IMR-90 (cell line): ENCODE measurements around the gene PLA2G4E. TPM values are rescaled to one million over a fixed set of nuclear protein-coding genes. Genes with fewer than 3 reads are reported as not detected.

Experiments used
- ATAC-seq: fragments of 200-7000 bp; cut with Tn5 transposase; 2 replicates; pipeline ENCODE4 v1.9.1; 2020; ENCODE audit warnings: low read depth, mild to moderate bottlenecking, moderate library complexity
- BruUV-seq: library from RNA; stranded (reverse); fragments of 400-500 nt; replicated peaks from 2 replicates; lab custom pipeline; 2021; lab: Mats Ljungman, UMichigan
- CTCF ChIA-PET: fragments of 300-600 bp; formaldehyde crosslinking; extraction: SDS; loops from one replicate; lab custom pipeline; 2021; ENCODE audit warnings: antibody characterized with exemption; lab: Yijun Ruan, JAX
- POLR2A ChIA-PET: fragments of 300-600 bp; sonication (Branson Sonifier 250); formaldehyde crosslinking; loops from one replicate; lab custom pipeline; 2022; ENCODE audit warnings: antibody characterized with exemption; ENCODE audit not compliant: unreplicated experiment; lab: Charles Lee
- DNase-seq: peaks from one replicate; pipeline ENCODE4 v3.0.0; 2013
- H2AFZ ChIP-seq: replicated peaks from 2 replicates; pipeline ENCODE3; 2013; ENCODE audit warnings: low read length, mild to moderate bottlenecking; ENCODE audit not compliant: poor library complexity
- H2AK5ac ChIP-seq: 2 replicates; pipeline ENCODE4 v1.6.1; 2013; ENCODE audit warnings: low read depth, low read length, inconsistent platforms
- H2AK9ac ChIP-seq: replicated peaks from 2 replicates; pipeline ENCODE3; 2013; ENCODE audit warnings: mild to moderate bottlenecking, low read depth, low read length, moderate library complexity; ENCODE audit not compliant: poor library complexity
- H2BK120ac ChIP-seq: 2 replicates; pipeline ENCODE4 v1.6.1; 2013; ENCODE audit warnings: low read depth, low read length, inconsistent platforms
- H2BK15ac ChIP-seq: 3 replicates; pipeline ENCODE4 v1.6.1; 2013; ENCODE audit warnings: low read depth, low read length, inconsistent platforms
- H2BK20ac ChIP-seq: 2 replicates; pipeline ENCODE4 v1.6.1; 2013; ENCODE audit warnings: low read depth, mild to moderate bottlenecking, inconsistent platforms, low read length, moderate library complexity
- H2BK5ac ChIP-seq: 2 replicates; pipeline ENCODE4 v1.6.1; 2013; ENCODE audit warnings: mild to moderate bottlenecking, low read depth, low read length, inconsistent platforms; ENCODE audit not compliant: poor library complexity, severe bottlenecking
- H3K14ac ChIP-seq: replicated peaks from 2 replicates; pipeline ENCODE4 v1.6.1; 2013; ENCODE audit warnings: low read depth, low read length, inconsistent platforms
- H3K18ac ChIP-seq: 2 replicates; pipeline ENCODE4 v1.6.1; 2013; ENCODE audit warnings: low read depth, low read length, control low read depth
- H3K23ac ChIP-seq: 2 replicates; pipeline ENCODE4 v1.6.1; 2013; ENCODE audit warnings: low read depth, low read length, inconsistent platforms
- H3K27ac ChIP-seq: 2 replicates; pipeline ENCODE4 v1.5.1; 2013; ENCODE audit warnings: mild to moderate bottlenecking, control low read depth, low read length; ENCODE audit not compliant: insufficient read depth
- H3K27me3 ChIP-seq: 2 replicates; pipeline ENCODE4 v1.6.1; 2013; ENCODE audit warnings: low read length; ENCODE audit not compliant: control insufficient read depth, insufficient read depth
- H3K36me3 ChIP-seq: 2 replicates; pipeline ENCODE4 v1.6.1; 2013; ENCODE audit warnings: low read length, mixed read lengths; ENCODE audit not compliant: control insufficient read depth, insufficient read depth
- H3K4ac ChIP-seq: 2 replicates; pipeline ENCODE4 v1.6.1; 2013; ENCODE audit warnings: low read depth, low read length, inconsistent platforms
- H3K4me1 ChIP-seq: 2 replicates; pipeline ENCODE4 v1.6.1; 2013; ENCODE audit warnings: low read length, mixed read lengths; ENCODE audit not compliant: control insufficient read depth, insufficient read depth
- H3K4me2 ChIP-seq: 2 replicates; pipeline ENCODE4 v1.6.1; 2013; ENCODE audit warnings: low read depth, mild to moderate bottlenecking, control low read depth, low read length, moderate library complexity
- H3K4me3 ChIP-seq: 2 replicates; pipeline ENCODE4 v1.5.1; 2013; ENCODE audit warnings: low read depth, mild to moderate bottlenecking, control low read depth, low read length, moderate library complexity; ENCODE audit not compliant: insufficient read depth
- H3K56ac ChIP-seq: 2 replicates; pipeline ENCODE4 v1.6.1; 2013; ENCODE audit warnings: low read length, inconsistent platforms; ENCODE audit not compliant: insufficient read depth; ENCODE audit errors: extremely low read depth
- H3K79me1 ChIP-seq, 2 experiments: 2 replicates each; pipeline ENCODE4 v1.6.1; 2013; ENCODE audit warnings: low read length in 2 of 2, inconsistent platforms in 1 of 2, low read depth in 1 of 2
- H3K9ac ChIP-seq: 2 replicates; pipeline ENCODE4 v1.6.1; 2013; ENCODE audit warnings: low read depth, low read length, control low read depth
- H3K9me1 ChIP-seq: 2 replicates; pipeline ENCODE4 v1.6.1; 2013; ENCODE audit warnings: low read length, inconsistent platforms; ENCODE audit not compliant: insufficient read depth
- H3K9me3 ChIP-seq: 2 replicates; pipeline ENCODE4 v1.6.1; 2013; ENCODE audit warnings: low read length; ENCODE audit not compliant: control insufficient read depth, insufficient read depth
- H4K20me1 ChIP-seq: 2 replicates; pipeline ENCODE4 v1.6.1; 2013; ENCODE audit warnings: low read length, inconsistent platforms; ENCODE audit not compliant: insufficient read depth
- H4K5ac ChIP-seq: 2 replicates; pipeline ENCODE4 v1.6.1; 2013; ENCODE audit warnings: mild to moderate bottlenecking, low read depth, low read length, control low read depth
- H4K8ac ChIP-seq, 2 experiments: 2 replicates each; pipeline ENCODE4 v1.6.1; 2013; ENCODE audit warnings: low read depth in 2 of 2, low read length in 2 of 2, control low read depth in 1 of 2, inconsistent platforms in 1 of 2
- H4K91ac ChIP-seq: 2 replicates; pipeline ENCODE4 v1.6.1; 2013; ENCODE audit warnings: low read depth, low read length, inconsistent platforms; ENCODE audit not compliant: insufficient read depth
- CEBPB ChIP-seq: IDR thresholded peaks from 2 replicates; pipeline ENCODE4 v1.6.1; 2012; ENCODE audit warnings: low read depth, low read length, improper control_type of control experiment
- ELK1 ChIP-seq: fragments of 150-350 bp; IDR thresholded peaks from 2 replicates; pipeline ENCODE4 v1.6.1; 2016; ENCODE audit warnings: low read depth, mild to moderate bottlenecking, low read length, moderate library complexity, borderline replicate concordance
- MAZ ChIP-seq: IDR thresholded peaks from 2 replicates; pipeline ENCODE4 v1.6.1; 2012; ENCODE audit warnings: low read depth, mild to moderate bottlenecking, low read length, improper control_type of control experiment, moderate library complexity, borderline replicate concordance
- POLR2A ChIP-seq: IDR thresholded peaks from 2 replicates; pipeline ENCODE4 v1.6.1; 2012; ENCODE audit warnings: mild to moderate bottlenecking, low read depth, low read length
- SMC3 ChIP-seq: fragments of 150-350 bp; IDR thresholded peaks from 2 replicates; pipeline ENCODE4 v1.6.1; 2016; ENCODE audit warnings: low read depth, mild to moderate bottlenecking, antibody characterized with exemption, low read length, moderate library complexity
- USF2 ChIP-seq: fragments of 150-350 bp; IDR thresholded peaks from 2 replicates; pipeline ENCODE4 v1.6.1; 2017; ENCODE audit warnings: mild to moderate bottlenecking, antibody characterized with exemption, low read length, low read depth
- WGBS, 2 experiments: methylation state at CpG; one replicate each; pipeline versions ENCODE4 v1.1.5 to v1.1.7; 2013; ENCODE audit warnings: missing lambda C conversion rate in 2 of 2; ENCODE audit not compliant: insufficient read length in 1 of 2; ENCODE audit errors: extremely low coverage in 2 of 2; 5-methylcytosine and 5-hydroxymethylcytosine counted together
- dilution Hi-C: fragments of 300-500 bp; cut with HindIII; formaldehyde crosslinking; loops from one replicate; pipeline ENCODE4 v1.14.3; 2018; ENCODE audit warnings: low sequenced_read_pairs; ENCODE audit not compliant: unreplicated experiment
- in situ Hi-C: fragments of 300-500 bp; cut with MboI; formaldehyde crosslinking; loops from 3 replicates; pipeline ENCODE4 v1.14.3; 2019; ENCODE audit warnings: low sequenced_read_pairs, inconsistent platforms, mixed read lengths
- intact Hi-C: fragments of 100-400 bp; cut with micrococcal nuclease; formaldehyde crosslinking; loops from 2 replicates; pipeline ENCODE4 v1.10.0; 2022
- polyA plus RNA-seq, 3 experiments: library from polyadenylated mRNA; depleted of rRNA; stranded (reverse); fragments of >200 nt; gene quantifications; 2 replicates each; pipeline ENCODE4 v1.2.3, GENCODE V29; 2012; ENCODE audit warnings: low replicate concordance in 1 of 3
- total RNA-seq: library from RNA; depleted of rRNA; stranded (reverse); fragments of >200 nt; gene quantifications from 2 replicates; pipeline ENCODE4 v1.2.3, GENCODE V29; 2012

Gene PLA2G4E
- total and polyA plus RNA-seq, 2 of the 4 experiments (the other 2 are of a cell fraction) = not detected

- H2BK5ac ChIP-seq = no peak overlapping the region
- H4K91ac ChIP-seq = no peak overlapping the region
- H3K56ac ChIP-seq = no peak overlapping the region
- ATAC-seq = no peak
- BruUV-seq = no TSS peak
- H3K27ac ChIP-seq = no peak overlapping the region
- no peak overlapping the region for H3K4me3 ChIP-seq
- no peak overlapping the region for H2AK9ac ChIP-seq
- no peak overlapping the region for H3K4me2 ChIP-seq
- TF ChIP-seq USF2 (no peak), POLR2A (no peak), SMC3 (no peak), ELK1 (no peak), CEBPB (no peak), MAZ (no peak)
- ChIA-PET POLR2A (no interaction called here), CTCF (no interaction called here)
- H3K9me1 ChIP-seq = no peaks in the 10 kb centered on the region
- no peak overlapping the region for H3K18ac ChIP-seq
- H3K23ac ChIP-seq = no peak overlapping the region
- H3K79me1 ChIP-seq = no peaks in the 10 kb centered on the region
- H3K36me3 ChIP-seq = no peaks in the 10 kb centered on the region
- 20% methylated on average over 1 of the region's 8 CpGs; no CpG with 5 or more reads in 1 of the 2 experiments for WGBS, 2 experiments
- H3K9ac ChIP-seq = no peak overlapping the region
- dilution Hi-C loops = no loop called here
- no peak overlapping the region for H2BK120ac ChIP-seq
- H2BK15ac ChIP-seq = no peak overlapping the region
- no peak overlapping the region for H2AK5ac ChIP-seq
- no peak overlapping the region for H4K5ac ChIP-seq
- no peaks in the 10 kb centered on the region for H3K4me1 ChIP-seq
- in situ Hi-C loops = no loop called here
- no peak overlapping the region for H2BK20ac ChIP-seq
- H3K4ac ChIP-seq = no peak overlapping the region
- H2AFZ ChIP-seq = peak overlapping the region; percentile 8
- no peaks in the 10 kb centered on the region for H4K20me1 ChIP-seq
- no peak overlapping the region for H3K14ac ChIP-seq
- no peak overlapping the region for H4K8ac ChIP-seq
- DNase-seq = no peak
- H3K27me3 ChIP-seq = peaks cover 70% of the 10 kb centered on the region
- H3K9me3 ChIP-seq = no peaks in the 10 kb centered on the region
- intact Hi-C loops = no loop called here
Observed at GRCh38 chr15:42045211-42045615, 24.4 kb upstream of the PLA2G4E start.
